ENCODE measurements around the gene APMAP.

DNA sequence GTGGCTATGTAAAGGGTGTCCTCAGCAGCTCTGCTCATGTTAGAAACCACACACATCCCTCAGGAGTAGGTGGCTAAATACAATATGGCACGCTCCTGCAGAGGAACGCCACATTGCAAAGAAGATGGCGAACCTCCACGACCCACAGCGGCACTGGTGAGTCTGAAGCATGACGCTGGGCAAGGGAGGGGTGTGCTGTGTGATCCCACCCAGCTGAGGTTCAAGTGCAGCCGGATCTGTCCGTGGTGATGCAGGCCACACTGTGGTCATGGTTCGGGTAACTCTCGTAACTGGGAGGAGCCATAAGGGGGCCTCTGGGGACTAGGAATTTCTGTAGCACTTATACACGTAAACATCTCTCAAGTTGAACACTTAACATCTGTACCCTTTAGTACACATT is 23.4 kb upstream of the APMAP start:
- TF ChIP-seq, protein P1, sequence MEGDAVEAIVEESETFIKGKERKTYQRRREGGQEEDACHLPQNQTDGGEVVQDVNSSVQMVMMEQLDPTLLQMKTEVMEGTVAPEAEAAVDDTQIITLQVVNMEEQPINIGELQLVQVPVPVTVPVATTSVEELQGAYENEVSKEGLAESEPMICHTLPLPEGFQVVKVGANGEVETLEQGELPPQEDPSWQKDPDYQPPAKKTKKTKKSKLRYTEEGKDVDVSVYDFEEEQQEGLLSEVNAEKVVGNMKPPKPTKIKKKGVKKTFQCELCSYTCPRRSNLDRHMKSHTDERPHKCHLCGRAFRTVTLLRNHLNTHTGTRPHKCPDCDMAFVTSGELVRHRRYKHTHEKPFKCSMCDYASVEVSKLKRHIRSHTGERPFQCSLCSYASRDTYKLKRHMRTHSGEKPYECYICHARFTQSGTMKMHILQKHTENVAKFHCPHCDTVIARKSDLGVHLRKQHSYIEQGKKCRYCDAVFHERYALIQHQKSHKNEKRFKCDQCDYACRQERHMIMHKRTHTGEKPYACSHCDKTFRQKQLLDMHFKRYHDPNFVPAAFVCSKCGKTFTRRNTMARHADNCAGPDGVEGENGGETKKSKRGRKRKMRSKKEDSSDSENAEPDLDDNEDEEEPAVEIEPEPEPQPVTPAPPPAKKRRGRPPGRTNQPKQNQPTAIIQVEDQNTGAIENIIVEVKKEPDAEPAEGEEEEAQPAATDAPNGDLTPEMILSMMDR (IDR thresholded peaks at IDR 0.05; ENCODE audit: poor library complexity), result no peak
- TF ChIP-seq EZH2phosphoT487 (IDR thresholded peaks at IDR 0.05; ENCODE audit: low read depth, severe bottlenecking, unreplicated experiment) (no peak), EZH2 (IDR thresholded peaks at IDR 0.05; ENCODE audit: borderline replicate concordance) (no peak)
